GM19395 (cell line): ENCODE results near the gene LDLRAD4.

ENCODE experiments used
- ATAC-seq: cut with Tn5 transposase; IDR thresholded peaks from one replicate; pipeline ENCODE4 v1.9.1; 2021; ENCODE audit warnings: mild to moderate bottlenecking, moderate library complexity; ENCODE audit not compliant: unreplicated experiment

Gene LDLRAD4

GRCh38 chr18:13380691-13381070 lies 162.1 kb downstream of the LDLRAD4 start:
- ATAC-seq: no peak

- no peak for ATAC-seq
Observed at GRCh38 chr18:13381331-13381730, 162.8 kb downstream of the LDLRAD4 start.

GRCh38 chr18:13381944-13382365 lies 163.4 kb downstream of the LDLRAD4 start:
- ATAC-seq: peak; percentile 62

GRCh38 chr18:13382366-13382953 lies 163.9 kb downstream of the LDLRAD4 start:
- ATAC-seq: peak; percentile 46

GRCh38 chr18:13382954-13383827 lies 164.6 kb downstream of the LDLRAD4 start:
- no peak for ATAC-seq

- no peak for ATAC-seq
Observed at GRCh38 chr18:13386891-13387801, 168.6 kb downstream of the LDLRAD4 start.

GRCh38 chr18:13387855-13388548 lies 169.4 kb downstream of the LDLRAD4 start:
- no peak for ATAC-seq

- ATAC-seq: no peak
Observed at GRCh38 chr18:13388586-13389490, 170.3 kb downstream of the LDLRAD4 start.

- ATAC-seq: no peak
Observed at GRCh38 chr18:13389491-13390131, 171.1 kb downstream of the LDLRAD4 start.

GRCh38 chr18:13390196-13390595 lies 171.6 kb downstream of the LDLRAD4 start:
- ATAC-seq: no peak

GRCh38 chr18:13390711-13391110 lies 172.2 kb downstream of the LDLRAD4 start:
- no peak for ATAC-seq

- no peak for ATAC-seq
Observed at GRCh38 chr18:13392029-13392750, 173.6 kb downstream of the LDLRAD4 start.

- no peak for ATAC-seq
Observed at GRCh38 chr18:13392899-13393298, 174.3 kb downstream of the LDLRAD4 start.

GRCh38 chr18:13393338-13393737 lies 174.8 kb downstream of the LDLRAD4 start:
- ATAC-seq: no peak

- no peak for ATAC-seq
Observed at GRCh38 chr18:13394801-13395200, 176.2 kb downstream of the LDLRAD4 start.

GRCh38 chr18:13395577-13395976 lies 177.0 kb downstream of the LDLRAD4 start:
- ATAC-seq: no peak

- no peak for ATAC-seq
Observed at GRCh38 chr18:13397504-13398163, 179.1 kb downstream of the LDLRAD4 start.

- no peak for ATAC-seq
Observed at GRCh38 chr18:13398631-13399030, 180.1 kb downstream of the LDLRAD4 start.
